H1 (cell line): Measurements from ENCODE around the gene DICER1. TPM values are rescaled to one million over a fixed set of nuclear protein-coding genes. Genes with fewer than 3 reads are reported as not detected.

Source experiments
- ASH2L ChIP-seq: fragments of 200-600, 300-600 bp; sonication (generic); IDR thresholded peaks from one replicate; pipeline ENCODE4 v1.7.1; 2017; ENCODE audit warnings: low read length
- BRCA1 ChIP-seq: IDR thresholded peaks from 2 replicates; pipeline ENCODE4 v1.6.1; 2012; ENCODE audit warnings: low read depth, low read length, improper control_type of control experiment
- CBX8 ChIP-seq: fragments of 300-800, 300-1000 bp; sonication (generic); IDR thresholded peaks from 2 replicates; pipeline ENCODE4 v1.7.1; 2016; ENCODE audit warnings: low read depth, low read length, borderline replicate concordance
- CTBP2 ChIP-seq: IDR thresholded peaks from 2 replicates; pipeline ENCODE4 v1.7.0; 2011; ENCODE audit warnings: borderline replicate concordance, mild to moderate bottlenecking, moderate library complexity, mixed read lengths, low read length; ENCODE audit not compliant: insufficient read depth, insufficient read length
- CTCF ChIP-seq, 3 experiments: IDR thresholded peaks; 1 replicate in 2 of 3; 2 replicates in 1 of 3; pipeline versions ENCODE4 v1.5.1 to v1.6.1; 2011; ENCODE audit warnings: low read length in 3 of 3, mild to moderate bottlenecking in 3 of 3, inconsistent platforms in 2 of 3, low read depth in 1 of 3, moderate library complexity in 1 of 3; ENCODE audit not compliant: insufficient read depth in 1 of 3; ENCODE audit errors: control extremely low read depth in 1 of 3
- E2F6 ChIP-seq: IDR thresholded peaks from 2 replicates; pipeline ENCODE4 v1.6.1; 2012; ENCODE audit warnings: inconsistent platforms
- KDM1A ChIP-seq: fragments of 200-600, 300-600 bp; sonication (generic); IDR thresholded peaks from 2 replicates; pipeline ENCODE4 v1.7.1; 2016; ENCODE audit warnings: mild to moderate bottlenecking, low read length, borderline replicate concordance
- KDM4A ChIP-seq: IDR thresholded peaks from one replicate; pipeline ENCODE4 v1.7.1; 2012; ENCODE audit warnings: low read depth, mild to moderate bottlenecking, moderate library complexity, low read length, inconsistent platforms; ENCODE audit not compliant: severe bottlenecking
- POLR2A ChIP-seq, 2 experiments: IDR thresholded peaks; 1 replicate in 1 of 2; 2 replicates in 1 of 2; pipeline ENCODE4 v1.6.1; 2011; ENCODE audit warnings: low read depth in 2 of 2, low read length in 2 of 2, mild to moderate bottlenecking in 2 of 2; ENCODE audit errors: control extremely low read depth in 1 of 2
- SP1 ChIP-seq: IDR thresholded peaks from 2 replicates; pipeline ENCODE4 v1.6.1; 2011; ENCODE audit warnings: low read depth, low read length
- polyA plus RNA-seq, 7 experiments: library from polyadenylated mRNA; depleted of rRNA in 3 of 7; stranded (reverse) in 5 of 7; unstranded in 2 of 7; fragments of >200 nt in 5 of 7; fragments of 200-250 nt in 2 of 7; gene quantifications; 1 replicate in 5 of 7; 2 replicates in 1 of 7; 4 replicates in 1 of 7; pipeline versions ENCODE4 v1.2.1 to v1.2.3, GENCODE V29; 2011 to 2013; ENCODE audit warnings: missing spikeins in 2 of 7, mixed read lengths in 2 of 7
- total RNA-seq: library from RNA; stranded (reverse); fragmentation: NEBNext Ultra II Directional; extraction: Animal tissue kit (Norgen Biotek cat#: 25700); gene quantifications from 2 replicates; pipeline ENCODE4 v1.2.1, GENCODE V29; 2021

The DICER1 gene
- total and polyA plus RNA-seq, 2 of the 8 experiments (the other 6 are each of a cell fraction or from before 2014, with no cell fraction given), result 11.9 to 61.8 TPM

- TF ChIP-seq SP1 (no peak), POLR2A (IDR thresholded peaks at IDR 0.05; ENCODE audit: control extremely low read depth in 1 of 2, low read depth in 2 of 2, low read length in 2 of 2) (no peak), ASH2L (no peak), KDM4A (no peak), KDM1A (no peak), BRCA1 (no peak), CTBP2 (no peak), CTCF (IDR thresholded peaks at IDR 0.05; ENCODE audit: control extremely low read depth in 1 of 3, insufficient read depth in 1 of 3, low read depth in 1 of 3, low read length in 3 of 3) (no peak), E2F6 (no peak), CBX8 (no peak)
Observed at GRCh38 chr14:95134304-95134933, 22.9 kb downstream of the DICER1 start (continued).
